HS-27A (cell line): ENCODE data around the gene ABCA12.

ENCODE experiments used
- DNase-seq: peaks from one replicate; pipeline ENCODE4 v3.0.0-alpha.2; 2012; ENCODE audit warnings: low read depth, missing footprints

ABCA12 gene

DNA sequence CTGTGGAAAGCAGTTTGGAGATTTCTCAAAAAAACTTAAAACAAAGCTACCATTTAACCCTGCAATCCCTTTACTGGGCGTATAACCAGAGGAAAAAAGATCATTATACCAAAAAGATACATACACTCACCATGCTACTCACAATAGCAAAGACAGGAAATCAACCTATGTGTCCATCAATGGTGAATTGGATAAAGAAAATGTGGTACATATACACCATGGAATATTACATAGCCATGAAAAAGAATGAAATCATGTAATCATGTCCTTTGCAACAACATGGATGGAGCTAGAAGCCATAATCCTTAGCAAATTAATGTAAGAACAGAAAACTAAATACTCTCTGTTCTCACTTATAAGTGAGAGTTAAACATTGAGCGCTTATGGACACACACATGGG lies 18.6 kb downstream of the ABCA12 start:
- DNase-seq, result no peak

DNA sequence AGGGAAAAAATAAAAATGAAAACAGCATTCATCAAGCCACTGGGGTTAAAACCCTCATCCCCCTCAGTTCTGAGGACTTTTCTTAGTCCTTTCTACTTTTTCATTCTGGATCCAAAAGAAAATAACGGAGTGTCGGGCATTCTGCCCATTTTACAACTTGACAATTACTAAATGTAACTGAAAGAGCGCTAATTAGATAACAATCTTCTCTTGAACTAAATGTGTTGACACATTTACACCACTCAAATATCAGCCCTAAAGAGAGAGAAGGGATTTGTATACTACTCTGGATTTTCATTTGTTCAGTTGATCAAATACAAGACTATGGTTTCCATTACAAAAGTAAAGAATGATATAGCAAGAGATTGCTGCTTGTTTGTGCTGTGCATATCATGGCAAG lies 27.5 kb downstream of the ABCA12 start:
- DNase-seq, result no peak

DNA sequence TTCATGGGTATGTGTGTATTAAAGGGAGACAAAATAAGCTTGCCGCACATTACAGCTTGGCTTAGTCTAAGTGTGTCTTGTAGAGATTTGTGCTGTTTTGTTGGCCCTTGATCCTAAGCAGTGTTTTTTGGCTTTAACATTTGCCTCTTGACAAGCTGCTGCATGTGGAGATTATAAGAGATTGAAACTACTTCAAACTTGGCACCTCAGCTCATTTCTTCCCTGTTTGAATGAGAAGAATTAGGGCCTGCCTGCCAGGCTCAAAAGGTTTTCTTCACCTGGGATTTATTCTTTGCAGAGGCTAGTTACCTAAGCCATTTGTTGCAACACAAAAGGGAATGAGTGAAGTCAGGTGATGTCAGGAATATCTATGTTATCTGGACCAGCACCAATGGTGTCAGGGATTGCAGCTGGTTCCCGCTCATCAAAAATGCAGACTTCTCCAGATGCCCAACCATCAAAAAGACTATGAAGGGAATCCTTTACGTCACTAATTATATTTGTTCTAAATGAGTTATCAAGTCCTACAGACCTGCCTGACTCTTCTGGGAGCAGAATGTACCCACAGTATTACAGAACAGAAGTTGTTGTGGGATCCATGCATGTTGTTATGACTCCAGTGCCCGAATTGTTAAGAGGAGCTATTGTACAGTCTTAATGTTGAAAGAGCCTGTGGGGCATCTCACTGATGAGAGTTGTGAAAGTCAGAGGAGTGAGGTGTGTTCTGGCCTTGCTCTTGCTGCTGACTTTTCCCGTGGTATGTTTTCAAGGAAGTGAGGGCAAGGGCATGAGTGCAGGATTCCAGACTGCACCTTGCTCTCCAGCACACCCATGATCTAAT lies 31.0 kb downstream of the ABCA12 start:
- DNase-seq, result no peak

DNA sequence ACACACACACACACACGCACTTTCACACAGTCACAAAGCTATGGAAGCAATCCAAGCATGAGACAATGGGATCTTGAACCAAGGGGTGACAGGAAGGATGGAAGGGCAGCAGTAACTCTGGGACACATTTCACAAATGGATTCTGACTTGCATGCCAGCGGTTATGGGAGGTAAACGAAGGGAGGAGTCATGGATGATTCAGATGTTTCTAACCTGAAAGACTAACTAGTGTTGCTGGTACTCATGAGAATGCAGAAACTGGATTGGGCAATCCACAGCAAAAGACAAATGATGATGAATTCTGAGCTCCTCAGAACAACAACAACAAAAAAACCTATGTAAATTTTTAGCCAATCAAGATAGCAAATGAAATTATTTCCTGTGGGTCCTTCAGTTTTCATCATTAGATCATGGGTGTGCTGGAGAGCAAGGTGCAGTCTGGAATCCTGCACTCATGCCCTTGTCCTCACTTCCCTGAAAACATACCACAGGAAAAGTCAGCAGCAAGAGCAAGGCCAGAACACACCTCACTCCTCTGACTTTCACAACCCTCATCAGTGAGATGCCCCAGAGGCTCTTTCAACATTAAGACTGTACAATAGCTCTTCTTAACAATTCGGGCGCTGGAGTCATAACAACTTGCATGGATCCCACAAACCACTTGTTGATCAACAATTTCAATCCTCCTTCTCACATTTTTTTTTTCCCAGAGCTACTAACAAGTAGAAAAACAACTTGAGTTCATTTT lies 32.6 kb downstream of the ABCA12 start:
- peak; percentile 8 for DNase-seq

DNA sequence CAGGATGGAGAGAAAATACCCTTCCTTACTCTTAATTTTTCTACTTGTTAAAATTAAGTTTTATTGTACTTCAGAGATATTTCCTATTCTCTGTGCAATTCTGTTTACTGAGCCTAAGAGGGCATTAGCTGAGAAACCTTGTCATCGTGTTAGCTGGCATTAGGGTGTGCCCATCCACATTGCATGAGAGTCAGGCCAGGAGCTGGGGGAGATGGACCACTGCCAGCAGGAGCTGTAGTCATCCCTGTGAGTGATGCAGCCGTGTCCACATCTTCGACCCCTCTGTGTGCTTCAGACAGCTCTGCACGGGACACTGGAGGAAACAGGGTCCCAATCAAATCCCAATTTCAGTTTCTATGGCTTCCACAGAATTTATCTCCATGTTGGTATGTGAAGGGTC lies 34.2 kb downstream of the ABCA12 start:
- peak; percentile 4 for DNase-seq

DNA sequence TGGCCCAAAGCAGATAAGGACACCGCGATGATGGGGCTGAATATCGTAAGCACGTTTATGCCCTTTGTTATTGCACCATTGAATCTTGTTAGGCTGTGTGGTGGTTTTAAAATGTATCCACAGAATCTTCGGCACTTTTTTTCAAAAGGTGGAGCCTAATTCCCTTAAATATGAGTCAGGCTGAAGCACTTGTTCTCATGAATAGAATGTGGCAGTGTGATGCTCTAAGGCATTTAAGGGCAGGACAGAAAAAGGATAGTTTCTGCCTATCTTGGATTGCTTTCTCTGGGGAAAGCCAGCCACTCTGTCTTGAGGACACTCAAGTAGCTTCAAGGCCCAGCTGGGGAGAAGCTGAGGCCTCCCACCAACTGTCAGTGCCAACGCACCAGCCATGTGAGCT lies 39.6 kb downstream of the ABCA12 start:
- no peak for DNase-seq

DNA sequence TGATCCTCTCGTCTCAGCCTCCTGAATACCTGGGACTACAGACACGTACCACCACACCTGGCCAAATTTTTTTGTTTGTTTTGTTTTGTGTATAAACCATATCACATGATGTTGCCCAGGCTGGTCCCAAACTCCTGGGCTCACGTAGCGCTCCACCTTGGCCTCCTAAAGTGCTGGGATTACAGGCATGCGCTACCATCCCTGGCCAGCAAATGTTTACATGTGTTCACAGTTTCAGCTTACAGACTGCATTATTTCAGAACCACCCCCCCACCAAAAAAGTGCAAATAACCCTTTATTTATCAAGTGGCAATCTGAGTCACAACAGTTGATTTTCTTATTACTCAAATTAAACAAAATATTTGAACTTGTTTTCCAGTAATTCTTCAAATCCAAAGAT lies 54.3 kb downstream of the ABCA12 start:
- DNase-seq, result no peak

DNA sequence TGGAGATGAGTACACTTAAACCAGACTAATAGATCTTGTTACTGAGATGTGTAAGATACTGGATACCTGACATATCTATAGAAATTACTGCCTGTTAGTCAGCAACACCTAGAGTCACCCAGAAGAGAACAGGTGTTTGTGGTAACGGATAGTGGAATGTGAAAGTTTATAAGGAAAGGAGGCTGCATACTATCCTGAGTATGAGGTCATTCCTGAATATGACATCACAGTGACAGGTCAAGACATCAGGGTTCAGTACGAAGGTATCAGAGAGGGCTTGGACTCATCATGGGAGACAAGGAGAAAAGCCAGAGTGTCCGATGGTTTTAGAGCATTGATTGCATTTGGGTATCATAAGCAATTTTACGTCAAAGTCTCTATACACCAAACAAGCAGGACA lies 55.3 kb downstream of the ABCA12 start:
- no peak for DNase-seq

DNA sequence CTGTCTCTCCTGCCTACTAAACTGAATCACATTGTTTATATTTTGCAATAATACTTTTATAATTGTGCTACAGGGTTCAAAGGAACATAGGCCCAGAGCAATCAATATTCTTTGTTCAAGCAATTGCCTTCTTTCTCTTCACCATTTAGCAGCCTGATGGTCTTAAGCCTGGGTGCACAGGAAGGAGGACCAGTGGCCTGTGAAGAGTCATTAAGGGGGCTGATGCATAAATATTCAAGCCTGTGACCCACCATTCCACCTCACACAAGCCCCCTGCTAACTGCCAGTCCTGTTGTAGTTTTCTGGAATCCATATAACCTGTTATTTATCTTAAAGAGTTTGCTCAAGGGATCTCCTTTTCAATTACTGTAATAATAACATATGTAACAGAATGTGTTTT lies 56.0 kb downstream of the ABCA12 start:
- DNase-seq, result no peak

DNA sequence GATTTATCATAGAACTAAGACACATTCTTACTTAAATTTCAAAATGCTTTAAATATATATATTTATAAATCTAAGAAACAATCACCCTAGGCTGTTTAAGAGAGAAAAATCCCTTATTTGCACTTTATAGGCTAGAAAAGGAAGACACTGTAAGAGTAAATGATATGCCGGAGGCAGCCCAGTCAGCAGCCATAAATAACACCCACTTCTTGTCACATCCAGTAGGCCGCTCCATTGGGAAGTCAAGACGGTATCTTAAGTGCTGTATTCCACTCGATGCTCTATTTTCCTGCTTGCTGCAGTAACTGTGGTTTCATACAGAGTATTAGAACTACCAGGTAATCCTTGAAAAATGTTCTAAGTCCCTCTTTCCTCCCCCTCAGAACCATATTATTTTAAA lies 57.9 kb downstream of the ABCA12 start:
- no peak for DNase-seq

DNA sequence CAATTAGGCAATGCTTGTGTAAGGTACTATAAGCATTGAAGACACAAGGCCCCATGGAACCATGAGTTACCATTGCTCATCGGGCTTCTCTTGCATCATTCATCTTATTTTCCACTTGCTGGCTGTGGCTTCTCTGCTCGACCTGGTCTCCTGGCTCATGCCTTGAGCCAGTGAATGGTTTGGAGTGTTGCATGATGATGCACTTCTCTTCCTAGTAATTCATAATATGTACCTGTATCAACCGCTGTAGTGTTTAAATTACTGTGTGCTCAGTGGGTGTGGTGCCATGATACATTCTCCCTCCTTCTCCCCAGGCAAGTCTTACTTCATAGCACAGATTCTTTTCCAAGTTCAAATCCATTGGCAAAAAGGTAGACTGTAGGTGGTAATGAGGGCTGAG lies 66.8 kb downstream of the ABCA12 start:
- no peak for DNase-seq

DNA sequence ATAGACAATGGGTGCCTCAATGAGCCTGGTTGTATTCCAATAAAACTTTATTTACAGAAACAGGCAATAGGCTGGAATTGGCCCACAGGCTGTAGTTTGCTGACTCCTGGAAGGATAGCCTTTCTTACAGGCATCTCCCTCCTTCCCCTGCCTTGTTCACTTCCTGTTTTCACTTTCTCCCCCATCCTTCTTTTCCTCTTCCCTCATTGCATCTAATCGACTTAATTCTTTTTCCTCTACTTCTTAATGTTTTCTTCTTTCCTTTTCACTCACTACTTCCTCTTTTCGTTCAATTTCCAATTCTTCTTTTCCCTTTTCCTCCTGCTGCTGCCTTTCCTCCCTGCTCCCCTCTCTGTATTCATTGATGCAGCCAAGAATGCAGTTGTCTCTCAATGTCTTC lies 70.0 kb downstream of the ABCA12 start:
- DNase-seq, result no peak

DNA sequence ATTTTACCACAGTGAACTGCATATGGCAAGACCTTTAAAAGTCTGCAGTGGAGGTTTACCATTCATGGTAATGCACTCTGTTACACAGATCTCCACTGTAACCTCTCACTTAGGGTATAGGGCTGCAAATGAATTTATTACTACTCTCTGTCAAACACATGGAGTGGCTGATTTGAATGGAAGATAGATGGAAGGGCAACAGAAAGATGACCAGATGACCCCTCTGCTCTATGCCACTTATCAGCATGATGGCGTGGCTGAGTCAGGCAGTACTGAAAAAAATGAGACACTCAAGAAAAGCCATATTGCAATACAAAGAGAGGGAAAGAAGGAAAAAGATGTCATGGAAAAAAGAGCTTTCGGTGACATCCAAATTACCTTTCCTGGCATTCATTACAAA lies 72.3 kb downstream of the ABCA12 start:
- no peak for DNase-seq

DNA sequence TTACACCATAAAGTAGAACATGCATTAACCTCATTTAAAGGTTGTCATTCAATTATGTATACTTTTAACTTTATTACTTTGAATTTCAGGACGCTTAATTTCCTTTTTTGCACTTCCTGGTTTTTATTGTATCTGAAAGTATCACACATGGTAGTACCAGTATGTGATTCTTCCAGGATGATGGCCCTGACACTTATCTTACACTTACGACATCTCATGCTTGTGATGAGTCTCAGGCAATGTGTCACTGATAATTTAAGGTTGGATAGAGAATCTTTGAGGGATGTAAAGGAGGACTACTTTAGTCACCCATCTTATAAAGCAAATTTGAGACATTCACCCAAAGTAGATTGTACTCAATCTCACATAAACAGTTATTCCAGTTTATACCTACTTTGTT lies 74.9 kb downstream of the ABCA12 start:
- DNase-seq, result no peak

DNA sequence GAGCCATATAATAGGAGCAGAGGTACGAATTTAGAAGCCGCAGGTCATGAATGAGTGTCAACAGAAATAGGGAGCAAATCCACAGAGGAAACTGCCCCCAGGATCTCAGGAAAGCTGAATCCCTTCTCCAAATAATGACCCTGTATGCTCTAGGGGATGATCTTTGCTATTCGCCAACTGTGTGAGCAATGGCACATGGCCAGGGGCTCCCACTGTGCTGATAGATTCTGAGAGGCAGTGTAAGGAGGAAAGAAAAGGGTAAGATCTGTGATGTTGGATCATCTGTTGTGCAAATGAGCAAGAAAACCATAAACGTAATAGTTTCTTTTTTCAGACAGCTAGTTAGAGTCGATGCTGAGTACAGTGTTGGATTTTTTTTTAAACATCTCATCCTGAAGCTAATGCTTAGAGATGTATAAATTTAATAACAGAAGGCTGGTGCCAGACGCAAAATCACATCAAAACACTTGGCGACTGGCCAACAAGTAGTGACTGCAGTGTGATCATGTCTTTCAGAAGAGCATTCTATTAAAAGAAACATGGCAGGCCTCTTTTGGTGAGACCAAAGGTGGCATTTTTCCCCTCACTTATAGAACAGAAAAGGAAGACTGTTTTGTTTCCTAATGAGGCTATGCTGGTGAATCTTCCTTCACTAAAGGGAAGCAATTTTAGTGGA lies 77.4 kb downstream of the ABCA12 start:
- DNase-seq, result no peak

DNA sequence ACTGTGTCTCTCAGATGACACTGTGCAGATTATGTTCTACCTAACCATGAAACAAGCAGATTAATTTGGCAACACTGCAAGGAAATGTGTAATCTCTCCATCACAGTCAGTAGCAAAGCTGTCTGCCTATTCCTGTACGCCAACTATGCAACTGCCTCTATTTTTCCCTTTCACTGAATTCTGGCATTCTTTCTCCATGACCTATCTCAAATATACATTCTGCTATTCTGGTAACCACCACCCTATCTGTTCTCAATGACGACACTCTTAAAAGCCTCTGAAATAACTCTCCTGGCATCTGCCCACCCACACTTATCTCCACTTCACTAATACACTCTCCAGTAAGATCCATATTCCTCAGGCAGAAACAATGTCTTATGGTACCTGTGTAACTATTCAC lies 78.7 kb downstream of the ABCA12 start:
- DNase-seq, result no peak

DNA sequence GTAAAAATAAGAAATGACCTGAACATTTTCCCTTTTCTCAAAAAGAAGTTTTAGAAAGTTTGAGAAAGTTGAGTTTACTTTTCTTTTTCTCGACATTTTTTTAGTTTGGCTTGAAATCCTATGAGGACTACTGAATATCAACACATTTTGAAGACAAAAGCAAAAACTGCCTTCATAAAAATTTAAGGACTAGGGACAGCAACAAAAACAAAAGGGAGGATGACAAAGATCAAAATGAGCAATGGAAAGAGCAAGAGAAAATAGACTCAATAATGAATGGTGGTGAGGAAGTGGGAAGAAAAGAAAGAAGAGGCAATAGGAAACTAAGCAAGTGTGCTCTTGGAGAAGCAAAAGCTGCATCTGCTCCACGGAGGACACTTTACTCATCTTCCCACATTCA lies 82.5 kb downstream of the ABCA12 start:
- DNase-seq, result no peak

DNA sequence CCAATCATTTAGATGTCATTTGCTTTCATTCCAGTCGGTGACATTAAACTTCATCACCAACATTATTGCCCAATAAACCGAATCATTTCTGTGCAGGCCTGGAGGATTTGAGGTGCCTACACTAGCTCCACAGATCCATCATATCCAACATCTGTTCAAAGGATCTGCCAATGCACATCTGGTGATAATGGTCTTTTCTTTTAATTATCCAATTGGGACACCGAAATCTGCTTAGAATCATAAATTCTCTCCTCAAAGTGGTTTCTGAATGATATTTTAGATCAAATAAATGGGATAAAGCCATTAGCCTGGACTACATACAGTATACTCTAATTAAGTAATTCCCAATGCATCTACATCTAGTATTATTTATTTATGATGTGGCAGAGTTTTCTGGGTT lies 85.6 kb downstream of the ABCA12 start:
- DNase-seq, result no peak

DNA sequence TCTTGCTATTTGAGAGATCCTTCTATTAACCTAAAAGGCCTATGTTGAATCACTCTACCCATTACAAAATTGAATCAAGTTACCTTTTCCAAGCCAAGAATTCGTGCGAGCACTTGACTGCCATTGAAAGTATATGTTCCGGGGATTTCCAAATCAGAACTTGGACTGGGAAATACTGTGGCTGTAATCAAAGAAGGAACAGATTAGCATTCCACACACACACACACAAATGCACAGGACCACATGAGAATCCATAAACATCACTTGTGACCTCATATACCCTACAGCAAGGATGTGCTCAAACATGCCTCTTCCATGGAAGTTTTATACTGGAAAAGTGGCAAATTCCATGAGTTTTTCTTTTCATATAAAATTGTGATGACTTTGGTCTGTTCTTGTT lies 86.0 kb downstream of the ABCA12 start:
- no peak for DNase-seq

DNA sequence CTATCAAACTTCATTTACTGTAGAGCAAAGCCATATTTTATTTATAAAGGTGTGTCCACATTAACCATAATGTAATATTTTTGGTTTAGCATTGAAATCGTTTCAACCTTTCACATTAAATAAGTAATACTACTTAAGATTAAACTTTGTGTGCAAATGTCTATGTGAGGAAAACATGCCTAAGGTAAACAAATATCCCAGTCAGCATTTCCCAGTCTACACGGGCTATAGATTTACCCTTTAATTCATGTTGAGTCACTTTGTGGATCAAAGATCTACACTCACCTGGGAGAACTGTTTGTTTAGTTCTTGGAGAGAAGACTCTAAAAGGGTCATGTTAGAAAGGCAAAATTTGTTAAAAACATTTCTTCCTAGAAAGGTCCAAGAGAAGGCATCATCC lies 89.1 kb downstream of the ABCA12 start:
- DNase-seq, result no peak

DNA sequence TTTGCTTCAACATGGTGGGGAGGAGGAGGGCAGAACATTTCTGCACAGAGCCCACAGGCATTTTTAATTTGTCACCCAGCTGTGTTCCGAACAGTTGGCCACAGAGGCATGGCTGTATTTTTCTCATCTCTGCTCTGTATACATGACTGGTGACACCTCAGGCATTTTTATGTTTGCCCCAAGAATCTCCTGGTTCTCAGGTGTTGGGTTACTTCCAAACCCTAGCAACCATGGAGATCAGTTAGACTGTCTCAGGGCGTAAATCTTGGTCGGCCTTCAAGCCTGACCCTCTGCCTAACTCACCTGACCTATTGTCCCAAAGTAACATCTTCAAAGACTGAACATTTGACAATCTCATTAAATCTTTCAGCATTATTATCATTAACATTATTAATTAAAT lies 100.0 kb downstream of the ABCA12 start:
- no peak for DNase-seq

DNA sequence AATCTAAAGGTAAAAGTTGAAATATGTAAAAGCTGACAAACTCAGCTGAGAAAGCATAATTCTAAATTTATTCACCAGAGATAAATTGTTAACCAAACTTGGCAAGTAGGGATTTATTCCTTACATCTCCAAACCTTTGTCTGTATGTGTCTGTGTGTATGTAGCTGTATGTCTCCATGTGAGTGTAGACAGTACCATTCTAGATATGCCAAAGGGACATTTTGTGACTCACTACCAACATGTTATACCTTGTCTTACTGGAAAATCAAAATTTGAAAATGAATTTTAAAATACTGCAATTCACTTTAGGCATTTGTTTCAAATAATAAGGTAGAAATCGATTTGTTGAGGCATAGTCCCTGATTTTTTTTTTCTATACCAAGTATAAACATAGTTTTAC lies 102.1 kb downstream of the ABCA12 start:
- no peak for DNase-seq

DNA sequence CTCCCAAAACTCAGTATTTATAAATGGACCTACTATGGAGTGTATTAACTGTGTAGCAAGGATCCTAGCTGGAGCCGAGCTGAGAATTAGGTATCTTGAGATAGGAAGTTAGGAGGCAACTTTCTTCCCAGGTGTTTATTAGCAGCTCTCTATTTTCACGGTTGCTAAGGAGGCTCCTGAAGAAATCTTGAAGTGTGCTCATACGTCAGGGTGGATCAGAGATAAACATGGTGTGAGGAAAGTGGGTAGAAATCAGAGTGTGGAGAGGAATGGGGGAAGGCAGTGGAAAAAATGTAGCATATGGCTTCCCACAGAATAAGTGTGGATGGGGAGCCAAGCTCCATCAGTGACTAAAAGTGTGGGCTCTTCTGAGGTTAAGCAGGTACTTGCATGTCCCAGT lies 104.3 kb downstream of the ABCA12 start:
- no peak for DNase-seq
